K562 (cell line): ENCODE measurements around the gene STX3. TPM values are rescaled to one million over a fixed set of nuclear protein-coding genes. Genes with fewer than 3 reads are reported as not detected.

Experiments
- CBX1 ChIP-seq: sonication (generic); IDR thresholded peaks from 2 replicates; pipeline ENCODE4 v1.6.1; 2016; ENCODE audit warnings: antibody characterized with exemption, low read depth, mild to moderate bottlenecking
- CBX8 ChIP-seq: fragments of 200-600 bp; sonication (generic); IDR thresholded peaks from 2 replicates; pipeline ENCODE4 v1.6.1; 2012; ENCODE audit warnings: borderline replicate concordance, mixed run types, low read depth, mild to moderate bottlenecking, moderate library complexity, mixed read lengths, low read length, control low read depth, inconsistent platforms; ENCODE audit not compliant: poor library complexity, severe bottlenecking; ENCODE audit errors: extremely low read depth
- CEBPB ChIP-seq: fragments of 450-650 bp; IDR thresholded peaks from 2 replicates; pipeline ENCODE4 v1.6.1; 2016; ENCODE audit warnings: missing genetic modification characterization, missing compliant biosample characterization
- MGA ChIP-seq: fragments of 450-650 bp; IDR thresholded peaks from 2 replicates; pipeline ENCODE4 v1.6.1; 2016; ENCODE audit warnings: mild to moderate bottlenecking, moderate library complexity
- SOX6 ChIP-seq: fragments of 450-650 bp; IDR thresholded peaks from 2 replicates; pipeline ENCODE4 v1.6.1; 2014; ENCODE audit warnings: mild to moderate bottlenecking
- polyA plus RNA-seq, 8 experiments: library from polyadenylated mRNA; depleted of rRNA in 4 of 8; stranded (reverse) in 5 of 8; unstranded in 3 of 8; fragments of >200 nt; fragmentation: Nextera tagmentation in 2 of 8; fragmentation: Illumina TruSeq in 1 of 8; extraction: Ambion mirVana in 2 of 8; extraction: Trizol in 1 of 8; gene quantifications; 2 replicates each; pipeline versions ENCODE4 v1.2.1 to v1.2.3, GENCODE V29; 2011 to 2014; ENCODE audit warnings: inconsistent platforms in 1 of 8, missing spikeins in 1 of 8
- total RNA-seq, 7 experiments: library from RNA; depleted of rRNA in 6 of 7; stranded (reverse); fragments of >200 nt in 6 of 7; fragmentation: Illumina TruSeq in 2 of 7; extraction: Trizol in 2 of 7; gene quantifications; 2 replicates each; pipeline versions ENCODE4 v1.2.1 to v1.2.3, GENCODE V29; 2011 to 2021; ENCODE audit warnings: low replicate concordance in 1 of 7

The STX3 gene
- total and polyA plus RNA-seq, 9 of the 15 experiments (the other 6 are each of a cell fraction or from before 2014, with no cell fraction given): 12.0 to 91.6 (median 48.7) TPM

- TF ChIP-seq CBX1 (no peak), SOX6 (no peak), CBX8 (no peak), MGA (no peak), CEBPB (no peak)
These were observed 35.6 kb upstream of the STX3 start (continued) for GRCh38 chr11:59719556-59719955.
